NCI-H2081 (cell line): ENCODE results near the gene RFTN1.
A peak's percentile ranks its signal among the peaks of the same experiment; 100 is the strongest.

Source experiments
- DNase-seq, 2 experiments: peaks; one replicate each; lab custom pipeline; 2025; lab: John Stamatoyannopoulos, UW

RFTN1 gene

GRCh38 chr3:16486951-16487480 lies 26.5 kb downstream of the RFTN1 start:
- no peak for DNase-seq

- DNase-seq, result no peak
These were observed 27.3 kb downstream of the RFTN1 start for GRCh38 chr3:16486201-16486600.

- DNase-seq, result no peak
These were observed 28.0 kb downstream of the RFTN1 start for GRCh38 chr3:16485395-16485992.

- DNase-seq, result no peak
These were observed 28.5 kb downstream of the RFTN1 start for GRCh38 chr3:16484984-16485383.

GRCh38 chr3:16484216-16484615 lies 29.3 kb downstream of the RFTN1 start:
- DNase-seq, result no peak

- DNase-seq, result peak; percentile 60 to 84
These were observed 30.5 kb downstream of the RFTN1 start for GRCh38 chr3:16482770-16483531.

GRCh38 chr3:16482194-16482769 lies 31.2 kb downstream of the RFTN1 start:
- no peak for DNase-seq

GRCh38 chr3:16481546-16481897 lies 32.0 kb downstream of the RFTN1 start:
- no peak for DNase-seq

- DNase-seq, result no peak
These were observed 32.5 kb downstream of the RFTN1 start for GRCh38 chr3:16480861-16481545.

- DNase-seq, result no peak
These were observed 35.0 kb downstream of the RFTN1 start for GRCh38 chr3:16478516-16478915.

GRCh38 chr3:16477521-16477920 lies 36.0 kb downstream of the RFTN1 start:
- DNase-seq, result no peak

GRCh38 chr3:16477056-16477455 lies 36.4 kb downstream of the RFTN1 start:
- no peak for DNase-seq

- no peak for DNase-seq
These were observed 36.9 kb downstream of the RFTN1 start for GRCh38 chr3:16476636-16477035.

- DNase-seq, result no peak
These were observed 37.7 kb downstream of the RFTN1 start for GRCh38 chr3:16475766-16476165.

- no peak for DNase-seq
These were observed 38.6 kb downstream of the RFTN1 start for GRCh38 chr3:16474920-16475319.

GRCh38 chr3:16474216-16474615 lies 39.3 kb downstream of the RFTN1 start:
- peak in 1 of 2 experiments; percentile 20 for DNase-seq

GRCh38 chr3:16472593-16472992 lies 40.9 kb downstream of the RFTN1 start:
- no peak for DNase-seq

GRCh38 chr3:16471897-16472296 lies 41.6 kb downstream of the RFTN1 start:
- DNase-seq, result no peak

- peak in 1 of 2 experiments; percentile 34 for DNase-seq
These were observed 42.9 kb downstream of the RFTN1 start for GRCh38 chr3:16470590-16470989.

GRCh38 chr3:16468336-16469098 lies 45.0 kb downstream of the RFTN1 start:
- DNase-seq, result peak; percentile 45 to 88

- DNase-seq, result no peak
These were observed 45.5 kb downstream of the RFTN1 start for GRCh38 chr3:16468002-16468335.

- DNase-seq, result no peak
These were observed 46.1 kb downstream of the RFTN1 start for GRCh38 chr3:16467393-16467792.
